ENCODE data around the gene RASL11A. TPM values are rescaled to one million over a fixed set of nuclear protein-coding genes. Genes with fewer than 3 reads are reported as not detected.
"Not testable (repeated sequence)": the region's sequence is repeated elsewhere in the genome, so short reads cannot be mapped to it uniquely, and the experiment has no call there.

RASL11A gene
- total and polyA plus RNA-seq, 10 donors = 6.7 to 37.9 (median 14.7) TPM

GRCh38 chr13:27313770-27314169 is 43.1 kb downstream of the RASL11A start:
- 96 to 100% (median 98%) methylated on average over 1 of the region's 1 CpG for WGBS, 5 donors
- Histone ChIP-seq H3K9me3 (no peaks in the 10 kb centered on the region), H3K27me3 (replicated peaks in 1 of 7) (peaks cover 0 to 11% (median 0%) of the 10 kb centered on the region in 7 donors), H3K4me3 (no peak overlapping the region), H3K27ac (no peak overlapping the region), H3K36me3 (no peaks in the 10 kb centered on the region), H3K4me1 (no peaks in the 10 kb centered on the region)
- intact Hi-C loops (cut with DNase I; ENCODE audit: low total_unique reads) = no loop called here
- DNase-seq = no peak
- TF ChIP-seq POLR2AphosphoS5 (IDR thresholded peaks at IDR 0.05) (no peak), CTCF (IDR thresholded peaks at IDR 0.05 in 8 of 11, conservative IDR thresholded peaks at IDR 0.05 in 3 of 11) (no peak), POLR2A (IDR thresholded peaks at IDR 0.05) (no peak)

- Histone ChIP-seq H3K4me3 (no peak overlapping the region), H3K27ac (no peak overlapping the region), H3K4me1 (no peaks in the 10 kb centered on the region), H3K36me3 (no peaks in the 10 kb centered on the region), H3K27me3 (replicated peaks in 1 of 7) (peaks cover 0 to 17% (median 0%) of the 10 kb centered on the region in 7 donors), H3K9me3 (peaks cover 0 to 4% (median 0%) of the 10 kb centered on the region in 8 donors)
- DNase-seq = no peak
- intact Hi-C loops (cut with DNase I; ENCODE audit: low total_unique reads) = no loop called here
- TF ChIP-seq POLR2A (IDR thresholded peaks at IDR 0.05) (no peak), POLR2AphosphoS5 (IDR thresholded peaks at IDR 0.05) (no peak), CTCF (IDR thresholded peaks at IDR 0.05 in 8 of 11, conservative IDR thresholded peaks at IDR 0.05 in 3 of 11) (no peak)
Observed at GRCh38 chr13:27319404-27319803, 48.8 kb downstream of the RASL11A start.

DNA sequence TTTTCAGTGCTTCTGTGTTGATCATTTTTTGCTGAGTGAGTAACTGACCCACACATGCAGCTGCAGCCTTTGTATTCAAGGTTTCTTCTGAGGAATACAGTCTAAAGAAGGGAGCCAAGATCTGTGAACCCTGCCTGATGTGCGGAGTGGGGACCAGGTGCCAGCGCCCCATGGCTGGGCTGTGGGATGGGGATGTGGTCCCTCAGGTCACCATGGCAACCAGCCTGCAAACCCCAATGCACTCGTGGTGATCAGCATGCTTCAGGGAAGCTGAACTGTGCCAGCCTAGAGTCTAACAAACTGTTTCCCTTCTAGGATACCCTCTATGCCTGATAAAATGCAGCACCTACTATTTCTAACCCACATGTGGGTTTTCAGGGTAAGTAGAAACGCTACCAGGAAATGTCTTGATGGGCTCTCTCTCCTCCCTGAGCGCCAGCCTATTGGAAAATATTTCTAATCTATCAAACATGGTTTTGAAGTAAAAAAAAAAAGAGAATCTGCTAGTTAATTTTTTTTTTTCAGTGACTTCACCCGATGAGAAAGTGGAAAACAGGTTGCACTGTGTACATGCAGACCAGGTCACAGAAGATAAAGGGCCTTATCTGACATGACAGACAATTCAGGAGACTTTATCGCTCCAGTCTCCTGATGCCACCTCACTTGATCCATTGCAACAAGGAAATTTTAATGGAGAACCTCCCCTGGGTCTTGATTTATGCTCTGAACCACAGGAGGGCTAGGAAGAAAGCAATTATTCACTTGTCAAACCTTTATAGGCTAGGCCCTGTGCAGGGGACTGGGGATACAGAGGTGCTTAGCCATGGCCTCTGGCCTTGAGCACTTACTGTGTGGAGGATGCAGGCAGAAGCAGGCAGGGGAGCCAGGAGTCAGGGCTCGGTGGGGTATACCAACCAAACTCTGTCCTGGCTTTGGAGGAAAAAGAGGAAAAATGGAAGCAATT is 51.1 kb downstream of the RASL11A start:
- 67 to 77% (median 73%) methylated on average over 8 of the region's 8 CpGs for WGBS, 5 donors
- Histone ChIP-seq H3K9me3 (peaks cover 0 to 4% (median 0%) of the 10 kb centered on the region in 8 donors), H3K4me1 (no peaks in the 10 kb centered on the region), H3K27ac (no peak overlapping the region), H3K27me3 (replicated peaks in 1 of 7) (peaks cover 0 to 10% (median 0%) of the 10 kb centered on the region in 7 donors), H3K4me3 (no peak overlapping the region), H3K36me3 (no peaks in the 10 kb centered on the region)
- DNase-seq = no peak
- TF ChIP-seq POLR2AphosphoS5 (IDR thresholded peaks at IDR 0.05) (no peak), CTCF (IDR thresholded peaks at IDR 0.05 in 8 of 11, conservative IDR thresholded peaks at IDR 0.05 in 3 of 11) (no peak), POLR2A (IDR thresholded peaks at IDR 0.05) (no peak)
- intact Hi-C loops (cut with DNase I; ENCODE audit: low total_unique reads) = no loop called here

DNA sequence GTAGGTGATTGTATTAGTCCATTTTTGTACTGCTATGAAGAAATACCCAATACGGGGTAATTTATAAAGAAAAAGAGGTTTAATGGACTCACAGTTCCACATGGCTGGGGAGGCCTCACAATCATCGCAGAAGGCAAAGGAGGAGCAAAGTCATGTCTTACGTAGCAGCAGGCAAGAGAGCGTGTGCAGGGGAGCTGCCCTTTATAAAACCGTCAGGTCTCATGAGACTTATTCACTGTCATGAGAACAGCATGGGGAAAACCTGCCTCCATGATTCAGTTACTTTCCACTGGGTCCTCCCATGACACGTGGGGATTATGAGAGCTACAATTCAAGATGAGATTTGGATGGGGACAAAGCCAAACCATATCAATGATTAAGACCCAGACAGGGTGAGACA is 51.8 kb downstream of the RASL11A start:
- intact Hi-C loops (cut with DNase I; ENCODE audit: low total_unique reads); H3K9me3 ChIP-seq; H3K27ac ChIP-seq; H3K4me1 ChIP-seq; H3K27me3 ChIP-seq (replicated peaks in 1 of 7); H3K36me3 ChIP-seq; DNase-seq; H3K4me3 ChIP-seq: not testable (repeated sequence)
- 77 to 88% (median 82%) methylated on average over 6 of the region's 6 CpGs for WGBS, 5 donors

Small RNAs within 50 kb of the gene (small RNA-seq; reads per million reads assigned to genes)
- gene SNORA27 = 0 reads per million in 4 donors
- gene SNORD102 = 0 reads per million in 4 donors

Other genes with a start within 250 kb of the RASL11A start
- gene USP12, start 99.0 kb upstream of the RASL11A start, total RNA-seq = 10 to 100 TPM; 26.9 to 37.3 (median 34.3) TPM
- gene USP12, start 99.0 kb upstream of the RASL11A start, polyA plus RNA-seq = 10 to 100 TPM; 13.3 to 18.8 (median 16.1) TPM
- 1,000 to 10,000 TPM in 4 of 7 donors, 100 to 1,000 TPM in 3; 876 to 1,232 (median 1,007) TPM for gene RPL21, start 19.3 kb upstream of the RASL11A start, total RNA-seq
- gene RPL21, start 19.3 kb upstream of the RASL11A start, polyA plus RNA-seq = 1,000 to 10,000 TPM; 1,699 to 2,187 (median 1,787) TPM
- gene GTF3A, start 153.8 kb downstream of the RASL11A start, total RNA-seq = 100 to 1,000 TPM in 6 of 7 donors, 10 to 100 TPM in 1; 90.7 to 149 (median 105) TPM
- 100 to 1,000 TPM; 230 to 275 (median 267) TPM for gene GTF3A, start 153.8 kb downstream of the RASL11A start, polyA plus RNA-seq
- 10 to 100 TPM; 38.1 to 92.1 (median 46.8) TPM for gene MTIF3, start 179.7 kb downstream of the RASL11A start, total RNA-seq
- 10 to 100 TPM; 73.7 to 95.2 (median 79.6) TPM for gene MTIF3, start 179.7 kb downstream of the RASL11A start, polyA plus RNA-seq

All from spleen (tissue), 11 donors.